ENCODE data around the gene LHX2.

- TF ChIP-seq CTCF (IDR thresholded peaks at IDR 0.05), result no peak
- no peak for TF ChIP-seq POLR2A (IDR thresholded peaks at IDR 0.05)
Measured at GRCh38 chr9:124036578-124036977, 25.0 kb downstream of the LHX2 start.
